Activated naive CD4-positive, alpha-beta T cell (primary cell): ENCODE results near the gene ANHX.
"Not testable (repeated sequence)": the region's sequence is repeated elsewhere in the genome, so short reads cannot be mapped to it uniquely, and the experiment has no call there.

Source experiments
- DNase-seq, 4 experiments: peaks; one replicate each; lab custom pipeline; 2025; lab: John Stamatoyannopoulos, UW

Gene ANHX

DNA sequence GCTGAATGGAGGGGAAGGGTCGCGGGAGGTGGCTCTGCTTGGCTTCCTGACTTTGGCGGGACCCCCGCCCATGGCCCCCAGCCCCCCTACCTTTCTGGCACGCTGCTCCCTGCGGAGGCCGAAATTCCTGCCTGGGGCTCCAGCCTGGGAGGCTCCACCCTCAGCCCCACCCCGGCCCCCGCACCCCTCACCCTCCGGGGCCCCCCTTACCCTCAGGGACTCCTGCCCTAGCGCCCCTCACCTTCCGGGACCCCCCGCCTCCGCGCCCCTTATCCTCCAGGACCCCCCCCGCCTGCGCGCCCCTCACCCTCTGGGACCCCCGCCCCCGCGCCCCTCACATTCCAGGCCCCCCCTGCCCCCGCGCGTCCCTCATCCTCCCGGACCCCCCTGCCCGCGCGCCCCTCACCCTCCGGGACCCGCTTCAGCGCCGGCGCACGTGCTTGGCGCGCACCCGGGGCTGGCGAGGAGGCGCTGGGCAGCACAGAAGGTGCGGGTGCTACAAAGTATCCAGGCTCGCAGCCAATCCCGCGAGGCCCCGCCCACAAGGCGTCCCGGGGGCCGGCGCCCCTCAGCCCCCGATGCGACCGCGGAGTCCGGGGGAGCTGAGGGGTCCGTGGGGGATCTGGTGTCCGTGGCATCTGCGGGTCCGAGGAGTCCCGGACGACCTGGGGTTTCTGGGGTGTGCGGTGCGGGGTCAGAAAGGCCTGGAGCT is at the start of gene ANHX:
Gene ANHX (minus strand): TSS at position 477 of the 712 bp plus-strand sequence. CDS start 1,521 bp downstream, outside the sequence.
- no peak for DNase-seq

DNA sequence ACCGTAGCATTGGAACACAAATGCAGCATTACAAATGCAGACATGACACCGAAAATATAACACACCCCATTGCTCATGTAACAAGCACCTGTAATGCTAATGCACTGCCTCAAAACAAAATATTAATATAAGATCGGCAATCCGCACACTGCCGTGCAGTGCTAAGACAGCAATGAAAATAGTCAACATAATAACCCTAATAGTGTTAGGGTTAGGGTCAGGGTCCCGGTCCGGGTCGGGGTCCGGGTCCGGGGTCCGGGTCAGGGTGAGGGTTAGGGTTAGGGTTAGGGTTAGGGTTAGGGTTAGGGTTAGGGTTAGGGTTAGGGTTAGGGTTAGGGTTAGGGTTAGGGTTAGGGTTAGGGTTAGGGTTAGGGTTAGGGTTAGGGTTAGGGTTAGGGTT is 29.0 kb upstream of the ANHX start:
- not testable (repeated sequence) for DNase-seq

DNA sequence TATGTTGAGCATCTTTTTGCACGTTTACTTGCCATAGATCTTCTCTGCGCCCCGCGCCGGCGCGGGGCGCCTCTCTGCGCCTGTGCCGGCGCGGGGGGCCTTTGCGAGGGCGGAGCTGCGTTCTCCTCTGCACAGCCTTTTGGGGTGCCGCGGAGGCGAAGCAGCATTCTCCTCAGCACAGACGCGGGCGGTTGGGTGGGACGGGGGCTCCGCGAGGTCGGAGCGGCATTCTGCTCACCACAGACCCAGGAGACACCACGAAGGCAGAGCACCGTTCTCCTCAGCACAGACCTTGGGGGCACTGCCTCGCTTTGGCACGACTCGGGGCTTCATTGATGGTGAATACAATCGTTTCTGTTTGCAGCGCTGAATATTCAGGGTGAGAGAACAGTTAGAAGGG is 28.5 kb upstream of the ANHX start:
- DNase-seq: no peak

DNA sequence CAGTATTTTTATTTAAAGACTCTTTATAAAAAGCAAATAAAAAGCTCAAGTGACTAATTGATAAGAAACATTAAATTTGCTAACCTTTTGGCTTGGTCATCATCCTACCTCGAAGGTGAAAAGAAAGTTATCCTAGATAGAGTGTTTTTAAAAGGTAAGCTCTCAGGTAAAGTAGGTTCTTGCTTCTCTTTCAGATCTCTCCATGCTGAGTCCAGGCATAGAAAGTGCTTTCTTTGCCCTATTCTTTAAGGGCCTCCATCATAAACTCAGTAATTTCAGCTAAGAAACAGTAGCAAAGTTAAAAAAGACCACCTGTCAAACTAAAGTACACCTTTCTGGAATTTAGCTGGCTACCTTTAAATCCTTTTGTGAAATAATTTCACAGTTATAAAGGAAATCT is 20.6 kb upstream of the ANHX start:
- no peak for DNase-seq

DNA sequence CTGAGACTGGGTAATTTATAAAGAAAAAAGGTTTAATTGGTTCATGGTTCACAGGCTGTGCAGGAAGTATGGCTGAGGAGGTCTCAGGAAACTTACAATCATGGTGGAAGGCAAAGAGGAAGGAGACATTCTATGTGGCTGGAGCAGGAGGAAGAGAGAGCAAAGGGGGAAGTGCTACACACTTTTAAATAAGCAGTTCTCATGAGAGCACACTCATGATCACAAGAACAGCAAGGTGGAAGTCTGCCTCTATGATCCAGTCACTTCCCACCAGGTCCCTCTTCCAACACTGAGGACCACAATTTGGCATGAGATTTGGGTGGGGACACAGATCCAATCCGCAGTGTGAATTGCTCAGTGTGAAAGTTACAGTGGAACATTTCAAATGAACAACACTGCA is 20.2 kb upstream of the ANHX start:
- DNase-seq: not testable (repeated sequence)

DNA sequence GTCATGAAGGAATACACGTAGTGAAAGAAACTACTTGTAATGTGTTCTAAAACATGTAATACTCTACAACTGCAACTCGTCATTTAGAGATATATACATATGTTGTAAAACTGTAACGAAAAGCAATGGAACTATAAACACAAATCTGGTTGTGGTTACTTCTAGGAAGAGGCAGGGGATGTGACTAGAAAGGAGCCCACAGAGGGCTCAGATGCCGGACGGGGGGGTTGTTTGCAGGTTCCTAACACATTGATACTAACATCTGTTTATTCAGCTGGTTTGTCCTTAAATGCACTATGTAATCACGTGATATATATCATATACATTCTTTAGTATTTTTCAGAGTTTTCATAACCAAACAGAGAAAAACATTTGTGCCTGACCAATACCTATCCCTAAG is 16.1 kb upstream of the ANHX start:
- no peak for DNase-seq

DNA sequence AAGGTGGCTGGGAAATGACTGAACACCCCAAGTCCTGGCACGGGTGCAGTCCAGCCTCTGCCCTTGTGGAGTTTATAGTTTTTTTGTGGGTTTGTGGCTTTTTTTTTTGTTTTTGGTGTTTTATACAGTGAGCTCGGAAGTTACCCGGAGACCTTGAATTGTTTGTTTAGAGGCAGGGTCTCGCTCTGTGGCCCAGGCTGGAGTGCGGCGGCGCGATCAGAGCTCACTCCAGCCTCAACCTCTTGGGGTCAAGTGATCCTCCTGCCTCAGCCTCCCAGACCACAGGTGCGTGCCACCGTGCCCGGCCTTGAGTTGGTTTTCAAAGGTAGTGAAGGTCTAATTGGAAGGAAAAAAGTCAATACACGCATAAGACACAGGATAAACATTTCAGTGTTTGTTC is 879 bp upstream of the ANHX start:
- DNase-seq: no peak

DNA sequence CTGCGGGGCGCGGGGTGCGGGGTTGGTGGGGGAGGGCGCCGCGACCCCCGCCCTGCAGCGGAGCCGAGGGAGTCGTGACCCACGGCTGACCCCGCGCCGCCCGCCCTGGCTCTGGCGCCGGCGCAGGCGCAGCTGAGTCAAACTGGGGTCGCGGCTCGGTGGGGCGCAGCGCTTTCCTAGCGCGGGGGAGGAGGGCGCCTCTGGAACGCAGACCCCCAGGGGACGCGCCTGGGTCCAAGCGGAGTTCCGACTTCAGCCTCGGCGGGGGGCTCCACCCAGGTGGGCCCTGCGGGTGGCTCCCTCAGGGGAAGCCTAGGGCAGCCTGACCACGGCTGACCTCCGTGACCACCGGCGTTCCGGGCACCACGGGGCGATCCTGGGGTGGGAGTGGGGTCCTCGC is 467 bp upstream of the ANHX start:
- no peak for DNase-seq

DNA sequence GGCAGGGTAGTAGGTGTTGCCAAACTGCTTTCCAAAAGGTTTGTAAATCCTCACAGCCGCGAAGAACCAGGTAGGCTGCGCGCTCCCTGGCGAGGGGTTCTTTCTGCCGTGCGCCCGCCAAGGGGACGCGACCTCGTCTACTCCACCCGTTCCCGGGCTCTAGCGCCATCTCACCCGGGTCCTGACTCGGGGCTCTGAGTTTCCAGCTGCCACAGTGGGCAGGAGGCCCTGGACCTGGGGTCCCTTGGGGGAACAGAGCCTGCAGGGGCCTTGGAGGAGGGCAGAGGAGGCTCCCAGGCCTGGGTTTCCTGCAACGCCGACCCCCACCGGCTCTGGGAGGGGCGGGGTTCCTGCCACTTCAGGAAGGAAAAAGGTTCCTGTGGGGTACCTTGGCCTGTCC is 706 bp downstream of the ANHX start:
- no peak for DNase-seq

DNA sequence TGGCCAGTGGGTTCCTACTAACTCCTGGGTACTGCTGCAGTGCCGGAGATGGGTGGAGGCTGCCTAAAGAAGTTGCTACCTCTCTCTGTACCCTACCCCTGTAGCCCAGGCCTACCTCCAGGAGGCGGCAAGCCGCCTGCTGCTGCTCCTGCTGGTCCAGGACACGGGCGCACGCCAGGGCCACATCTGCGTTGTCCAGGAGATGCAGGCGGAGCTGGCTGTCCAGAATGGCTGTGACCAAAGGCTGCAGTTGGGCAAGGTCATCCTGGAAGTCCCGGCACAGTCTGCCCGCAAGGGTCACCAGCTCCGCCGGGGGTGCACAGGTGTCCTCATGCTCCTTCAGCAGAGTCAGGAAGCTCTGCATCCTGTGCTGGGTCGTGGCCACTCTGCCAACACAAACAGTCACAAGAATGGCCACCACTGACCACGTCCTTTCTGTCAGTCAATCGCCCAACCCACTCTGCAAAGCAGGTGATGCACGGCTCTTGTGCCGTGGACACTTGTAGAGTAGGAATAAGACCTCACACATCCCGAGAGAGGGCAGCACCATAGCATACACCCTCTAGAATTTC is 1.6 kb downstream of the ANHX start:
- DNase-seq: no peak

DNA sequence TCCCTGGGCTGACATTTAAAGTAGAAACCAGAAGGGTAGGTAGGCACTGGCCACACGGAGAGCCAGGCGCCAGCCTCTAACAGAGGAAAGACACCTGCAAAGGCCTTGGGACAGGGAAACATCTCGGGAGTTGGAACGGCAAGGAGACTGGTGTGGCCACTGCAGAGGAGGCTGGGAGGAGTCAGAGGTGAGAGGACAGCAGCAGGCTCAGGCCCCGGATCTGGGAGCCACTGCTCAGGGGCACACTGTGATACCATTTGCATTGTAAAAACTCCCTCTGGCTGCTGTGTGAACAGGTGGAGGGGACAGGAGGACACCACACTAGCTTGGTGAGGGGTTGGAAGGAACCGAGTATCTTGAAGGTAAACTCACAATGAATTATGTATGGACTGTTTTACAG is 2.7 kb downstream of the ANHX start:
- no peak for DNase-seq

DNA sequence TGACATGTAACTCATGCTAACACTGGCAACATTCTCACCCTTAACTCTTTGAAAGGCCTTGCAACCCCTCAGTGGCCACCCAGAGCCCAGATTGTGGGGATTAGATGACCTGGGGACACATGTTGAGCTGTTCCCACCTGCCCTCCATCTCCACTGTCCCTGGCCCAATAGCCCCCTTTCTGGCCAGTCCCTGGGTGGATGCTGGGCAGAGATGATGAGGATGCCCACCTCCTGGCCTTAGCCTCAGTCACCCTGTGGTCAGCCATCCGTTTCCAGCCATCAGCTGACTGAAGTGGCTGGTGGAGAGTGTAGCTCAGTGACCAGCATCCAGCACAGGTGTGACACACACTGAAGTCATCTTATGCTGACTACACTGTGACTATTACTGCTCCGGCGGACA is 4.7 kb downstream of the ANHX start:
- DNase-seq: no peak

DNA sequence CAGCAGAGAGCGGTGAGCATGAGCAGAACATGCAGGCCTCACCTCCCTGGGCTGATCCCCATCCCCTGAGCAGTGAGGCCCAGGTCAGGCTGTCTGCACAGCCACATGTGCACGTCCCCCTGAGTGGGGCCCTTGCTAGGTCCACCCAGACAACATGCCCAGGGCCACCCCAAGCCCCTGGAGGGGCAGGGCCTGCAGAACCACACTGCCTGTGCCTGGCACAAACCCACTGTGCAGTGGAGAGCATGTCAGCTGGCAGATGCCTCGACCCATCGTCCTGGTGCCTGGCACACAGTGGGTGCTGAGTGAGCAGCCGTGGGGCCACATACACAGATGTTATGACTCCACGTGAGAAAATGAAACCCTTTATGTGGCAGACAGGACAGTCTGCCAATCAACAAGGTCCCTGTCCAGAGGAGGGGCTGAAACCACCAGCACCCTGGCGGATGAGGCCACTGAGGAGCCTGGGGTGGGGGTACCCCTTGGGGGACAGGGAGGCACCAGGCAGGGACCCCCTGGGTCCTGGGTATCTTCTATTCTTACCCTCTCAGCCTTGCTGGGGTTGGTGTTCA is 8.3 kb downstream of the ANHX start:
- no peak for DNase-seq

DNA sequence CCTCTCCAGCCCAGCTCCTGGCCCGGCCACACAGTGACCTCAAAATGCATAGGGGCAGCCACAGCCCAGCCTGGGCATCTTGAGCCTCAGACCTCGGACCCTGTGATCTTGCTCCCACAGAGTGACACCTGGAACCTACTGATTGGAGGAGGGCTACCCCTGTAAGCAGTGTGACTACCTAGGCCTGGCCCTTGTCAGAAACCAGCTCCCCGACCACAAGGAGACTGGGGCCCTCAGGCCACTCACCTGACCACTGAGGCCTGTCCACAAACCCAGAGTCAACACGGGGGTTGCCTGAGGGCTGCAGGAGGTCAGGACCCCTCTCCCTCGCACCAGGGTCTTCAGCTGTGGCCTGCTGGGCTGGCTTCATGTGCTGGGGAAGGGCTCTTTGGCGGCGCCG is 9.0 kb downstream of the ANHX start:
- DNase-seq: no peak

DNA sequence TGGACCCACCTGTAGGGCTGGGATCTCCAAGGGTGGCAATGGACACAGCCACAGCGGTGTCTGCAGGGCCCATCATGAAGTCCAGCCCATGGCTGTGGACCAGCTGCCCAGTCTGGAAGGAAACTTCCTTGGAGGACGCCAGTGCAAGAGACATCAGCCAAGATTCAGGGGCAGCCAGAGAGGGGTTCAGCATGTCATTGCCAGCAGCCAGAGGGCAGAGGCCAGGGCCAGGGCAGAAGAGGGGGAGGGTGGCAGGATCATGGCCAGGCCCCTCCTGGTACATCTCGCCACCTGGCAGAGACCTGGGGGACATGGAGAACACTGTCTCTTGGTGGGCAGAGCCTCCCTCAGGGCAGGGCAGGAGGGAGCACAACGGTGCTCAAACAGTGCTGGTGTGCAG is 10.2 kb downstream of the ANHX start:
- DNase-seq: no peak

DNA sequence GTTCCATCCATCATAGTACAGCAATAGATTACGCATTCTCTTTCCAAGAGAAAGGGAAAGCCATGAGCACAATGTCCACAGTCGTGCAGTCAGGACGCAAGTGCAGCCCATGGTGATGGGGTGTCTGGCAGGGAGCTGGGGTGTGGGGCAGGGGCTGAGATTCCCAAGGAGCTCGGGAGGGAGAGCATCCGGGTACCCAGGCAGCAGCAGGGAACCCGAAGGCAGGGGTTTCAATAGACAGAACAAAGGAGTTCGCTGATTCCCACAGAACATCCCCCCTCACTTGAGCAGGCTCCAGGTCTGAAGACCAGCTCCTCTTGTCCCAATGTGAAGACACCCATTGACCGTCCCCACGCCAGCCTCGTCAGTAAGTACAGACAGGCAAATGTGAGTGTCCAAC is 13.5 kb downstream of the ANHX start:
- no peak for DNase-seq

DNA sequence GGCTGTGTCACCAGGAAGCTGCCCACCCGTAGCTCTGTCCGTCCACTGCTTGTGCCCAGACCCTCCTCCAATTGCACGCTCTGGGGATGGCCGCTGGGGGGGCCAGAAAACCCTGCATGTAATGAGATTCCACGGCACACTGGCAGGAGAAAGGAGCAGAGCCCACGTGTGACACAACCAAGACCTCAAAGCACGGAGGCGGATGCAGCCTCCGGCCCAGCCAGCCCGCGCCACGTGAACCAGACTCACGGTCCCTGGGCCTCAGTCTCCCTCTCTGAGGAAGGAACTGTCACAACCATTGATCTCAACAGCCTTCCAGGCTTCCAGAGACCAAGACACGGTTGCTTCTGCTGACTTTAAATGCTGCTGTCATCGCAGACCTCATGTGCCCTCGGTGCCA is 14.4 kb downstream of the ANHX start:
- DNase-seq: no peak

DNA sequence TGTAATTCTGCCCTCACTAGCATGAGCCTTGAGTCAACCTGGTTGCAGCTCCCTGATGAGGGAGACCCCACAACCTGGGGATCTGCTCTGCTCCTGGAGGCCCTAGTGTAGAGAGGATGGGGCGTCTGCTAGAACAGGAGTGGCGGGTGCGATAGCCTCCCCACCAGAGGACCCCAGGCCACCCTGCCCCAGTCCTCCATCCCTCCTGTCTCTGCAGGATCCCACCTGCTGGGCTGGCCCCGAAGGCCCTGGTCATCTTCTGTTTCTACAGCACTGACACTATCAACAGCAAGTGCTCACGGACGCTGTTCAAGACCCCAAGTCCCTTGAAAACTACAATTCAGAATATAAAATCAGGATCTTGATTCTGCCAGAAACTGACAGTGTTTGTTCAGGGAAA is 15.2 kb downstream of the ANHX start:
- DNase-seq: no peak

DNA sequence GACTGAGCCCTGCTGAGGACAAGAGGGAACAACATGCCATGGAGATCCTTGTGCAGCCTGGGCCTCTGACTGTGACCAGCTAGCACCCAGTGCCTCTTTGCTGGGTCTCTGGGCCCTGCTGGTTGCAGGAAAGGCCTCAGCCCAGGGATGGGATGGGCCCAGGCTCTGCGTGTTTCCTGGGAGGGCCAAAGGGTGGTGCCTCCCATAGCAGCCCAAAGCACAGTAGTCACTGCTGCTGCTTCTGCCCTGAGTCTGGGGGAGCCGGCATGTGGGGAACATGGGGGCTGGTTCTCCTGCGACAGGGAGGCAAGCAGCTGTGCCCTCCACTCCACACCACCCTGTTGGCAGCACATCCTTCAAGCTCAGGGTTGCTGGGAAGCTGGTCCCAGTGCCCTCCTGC is 18.5 kb downstream of the ANHX start:
- DNase-seq: no peak

DNA sequence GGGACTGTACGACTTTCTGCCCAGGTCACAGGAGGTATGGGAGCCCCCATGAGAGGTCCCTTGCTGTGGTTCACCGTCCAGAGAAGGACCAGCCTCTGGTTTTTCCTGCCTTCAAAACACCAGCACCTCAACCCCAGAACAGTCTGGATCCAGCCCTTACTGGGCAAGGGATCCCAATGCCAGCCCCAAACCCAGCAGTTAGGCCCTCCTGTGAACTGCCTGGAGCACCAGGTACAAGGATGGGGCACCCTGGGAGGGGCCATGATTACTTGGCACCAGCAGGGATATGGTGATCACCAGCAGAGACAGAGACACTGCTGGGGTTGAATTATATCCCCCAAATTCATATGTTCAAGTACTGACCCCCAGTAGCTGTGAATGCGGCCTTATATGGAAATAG is 20.0 kb downstream of the ANHX start:
- no peak for DNase-seq

DNA sequence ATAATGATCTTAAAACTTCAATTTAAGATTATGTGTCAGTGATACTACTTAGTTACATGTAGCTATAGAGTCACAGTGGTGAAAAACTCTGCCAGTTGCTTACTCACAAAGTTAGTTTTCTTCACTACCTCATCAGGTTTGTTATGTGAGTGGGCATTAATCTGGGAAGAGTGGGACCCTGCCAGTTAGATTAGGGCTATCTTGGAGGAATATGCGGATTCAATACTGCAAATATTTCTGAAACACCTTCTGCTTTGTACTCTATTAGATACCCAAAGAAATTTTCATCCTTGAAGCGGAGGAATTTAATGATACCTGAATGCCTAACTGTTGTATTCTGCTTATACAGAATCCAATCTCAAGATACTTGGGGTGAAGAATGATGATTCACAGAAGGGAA is 29.3 kb downstream of the ANHX start:
- DNase-seq: no peak

DNA sequence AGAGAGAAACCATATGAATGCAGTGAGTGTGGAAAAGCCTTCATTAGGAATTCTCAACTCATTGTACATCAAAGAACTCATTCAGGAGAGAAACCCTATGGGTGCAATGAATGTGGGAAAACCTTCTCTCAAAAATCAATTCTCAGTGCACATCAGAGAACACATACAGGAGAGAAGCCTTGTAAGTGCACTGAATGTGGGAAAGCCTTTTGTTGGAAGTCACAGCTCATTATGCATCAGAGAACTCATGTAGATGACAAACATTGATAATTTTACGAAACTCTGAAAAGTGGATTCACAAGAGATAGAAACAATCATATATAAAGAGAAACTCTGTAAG is 31.4 kb downstream of the ANHX start:
- DNase-seq: no peak

DNA sequence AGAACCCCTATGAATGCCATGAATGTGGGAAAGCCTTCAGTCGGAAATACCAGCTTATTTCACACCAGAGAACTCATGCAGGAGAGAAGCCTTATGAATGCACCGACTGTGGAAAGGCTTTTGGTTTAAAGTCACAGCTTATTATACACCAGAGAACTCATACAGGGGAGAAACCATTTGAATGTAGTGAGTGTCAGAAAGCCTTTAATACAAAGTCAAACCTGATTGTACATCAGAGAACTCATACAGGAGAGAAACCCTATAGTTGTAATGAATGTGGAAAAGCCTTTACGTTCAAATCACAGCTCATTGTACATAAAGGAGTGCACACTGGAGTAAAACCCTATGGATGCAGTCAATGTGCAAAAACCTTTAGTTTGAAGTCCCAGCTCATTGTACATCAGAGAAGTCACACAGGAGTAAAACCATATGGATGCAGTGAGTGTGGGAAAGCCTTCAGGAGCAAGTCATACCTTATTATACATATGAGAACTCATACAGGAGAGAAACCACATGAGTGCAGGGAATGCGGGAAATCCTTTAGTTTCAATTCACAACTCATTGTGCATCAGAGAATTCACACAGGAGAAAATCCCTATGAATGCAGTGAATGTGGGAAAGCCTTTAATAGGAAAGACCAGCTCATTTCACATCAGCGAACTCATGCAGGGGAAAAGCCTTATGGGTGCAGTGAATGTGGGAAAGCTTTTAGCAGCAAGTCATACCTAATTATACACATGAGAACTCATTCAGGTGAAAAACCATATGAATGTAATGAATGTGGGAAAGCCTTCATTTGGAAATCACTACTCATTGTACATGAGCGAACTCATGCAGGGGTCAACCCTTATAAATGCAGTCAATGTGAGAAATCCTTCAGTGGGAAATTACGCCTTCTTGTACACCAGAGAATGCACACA is 32.1 kb downstream of the ANHX start:
- DNase-seq: no peak
